GM18498 (cell line): ENCODE results near the gene NRG2.

ENCODE experiments used
- ATAC-seq: cut with Tn5 transposase; IDR thresholded peaks from one replicate; pipeline ENCODE4 v1.9.1; 2021; ENCODE audit warnings: mild to moderate bottlenecking, moderate library complexity; ENCODE audit not compliant: unreplicated experiment

The NRG2 gene

DNA sequence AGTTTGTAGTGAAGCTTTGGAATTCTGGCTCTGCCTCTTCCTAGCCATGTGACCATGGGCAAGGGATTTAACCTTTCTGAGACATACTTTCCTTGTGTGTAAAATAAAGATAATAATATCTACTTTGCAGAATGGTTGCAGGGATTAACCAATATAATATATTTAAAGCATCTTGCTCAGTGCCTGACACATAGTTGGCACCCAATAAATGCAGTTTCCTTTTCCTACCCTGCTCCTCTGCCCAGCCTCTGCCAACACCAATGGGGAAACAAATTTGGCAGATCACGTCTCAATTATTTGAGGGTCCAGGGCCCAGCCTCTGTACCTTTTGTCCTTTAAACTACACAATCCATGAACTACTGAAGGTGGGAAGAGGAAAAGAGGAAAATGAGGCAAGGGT, 91.1 kb downstream of the NRG2 start:
- ATAC-seq = no peak

DNA sequence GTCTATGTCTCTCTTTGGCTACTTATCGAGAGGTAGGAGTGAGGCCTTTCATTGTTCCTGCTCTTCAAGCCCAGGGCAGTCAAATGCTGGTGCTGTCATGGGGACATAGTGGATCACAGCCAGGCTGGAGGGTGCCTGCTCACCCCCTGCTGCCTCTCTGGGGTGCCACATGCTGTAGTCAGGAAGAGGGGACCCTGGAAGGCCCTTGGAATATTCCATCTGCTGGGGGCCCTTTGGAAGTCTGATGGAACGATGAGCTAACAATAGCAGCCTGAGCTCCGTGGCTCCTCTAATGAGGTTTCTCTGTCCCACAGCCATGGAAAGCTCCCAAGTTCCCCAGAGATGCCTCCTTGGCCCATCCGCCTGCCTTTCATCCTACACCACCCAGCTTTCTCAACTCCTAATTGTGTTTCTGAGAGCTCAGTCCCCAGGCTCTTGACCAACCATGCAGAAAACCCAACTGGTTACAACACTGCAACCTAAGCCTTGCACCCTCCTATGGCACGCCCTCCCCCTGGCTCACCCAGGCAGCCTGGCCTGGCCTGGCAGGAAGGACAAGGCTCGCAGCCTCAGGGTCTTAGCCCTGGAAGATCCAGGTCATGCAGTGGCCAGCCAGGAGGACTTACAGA, 91.7 kb downstream of the NRG2 start:
- no peak for ATAC-seq

DNA sequence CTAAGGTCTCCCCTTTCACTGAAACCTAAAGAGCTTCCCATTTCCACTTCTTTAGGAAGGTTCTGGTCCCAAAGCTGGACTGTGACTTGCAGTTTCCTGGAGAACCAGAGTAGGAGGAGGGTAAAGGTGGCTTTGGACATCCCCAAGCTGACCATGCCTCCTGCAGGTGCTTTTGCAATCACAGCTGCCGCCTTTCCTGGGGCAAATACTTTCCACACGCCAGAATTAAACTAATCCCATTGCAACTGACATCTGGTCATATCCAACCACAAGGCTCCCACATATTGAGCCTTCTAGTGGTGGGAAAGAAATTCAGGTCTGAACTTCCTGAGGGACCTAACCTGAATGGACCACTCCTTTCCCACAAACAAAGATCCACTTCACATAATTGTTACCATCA, 92.7 kb downstream of the NRG2 start:
- no peak for ATAC-seq

DNA sequence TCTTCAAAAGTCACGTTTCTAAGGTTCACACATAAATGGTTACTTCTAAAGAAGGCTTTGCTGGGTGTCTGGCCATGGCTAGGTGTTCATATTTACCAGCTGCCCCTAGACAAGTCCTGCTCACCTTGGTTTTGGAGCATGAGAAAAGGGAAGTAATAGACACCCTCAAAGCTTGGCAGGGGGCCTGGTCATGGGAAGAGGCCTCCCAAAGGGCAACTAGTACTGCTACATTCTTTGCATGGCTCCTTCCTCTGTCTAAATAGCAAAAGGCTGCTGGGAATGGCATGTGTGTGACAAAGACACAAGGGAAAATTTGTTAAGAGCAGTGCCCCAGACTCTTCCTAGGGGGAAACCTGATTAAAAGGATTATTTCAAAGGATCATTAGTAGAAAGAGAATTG, 93.4 kb downstream of the NRG2 start:
- no peak for ATAC-seq

DNA sequence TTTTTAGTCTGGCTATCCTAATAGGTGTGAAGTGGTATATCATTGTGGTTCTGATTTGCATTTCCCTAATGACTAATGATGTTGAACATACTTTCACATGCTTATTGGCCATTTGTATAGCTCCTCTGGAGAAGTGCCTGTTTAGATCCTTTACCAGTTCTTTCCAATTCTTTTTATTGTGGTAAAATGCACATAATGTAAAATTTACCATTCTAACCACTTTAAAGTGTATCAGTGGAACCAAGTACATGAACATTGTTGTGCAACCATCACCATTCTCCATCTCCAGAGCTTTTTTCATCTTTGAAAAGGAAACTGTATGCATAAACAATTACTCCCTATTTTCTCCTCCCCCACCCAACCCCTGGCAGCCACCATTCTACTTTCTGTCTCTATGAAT, 95.4 kb downstream of the NRG2 start:
- ATAC-seq = no peak

DNA sequence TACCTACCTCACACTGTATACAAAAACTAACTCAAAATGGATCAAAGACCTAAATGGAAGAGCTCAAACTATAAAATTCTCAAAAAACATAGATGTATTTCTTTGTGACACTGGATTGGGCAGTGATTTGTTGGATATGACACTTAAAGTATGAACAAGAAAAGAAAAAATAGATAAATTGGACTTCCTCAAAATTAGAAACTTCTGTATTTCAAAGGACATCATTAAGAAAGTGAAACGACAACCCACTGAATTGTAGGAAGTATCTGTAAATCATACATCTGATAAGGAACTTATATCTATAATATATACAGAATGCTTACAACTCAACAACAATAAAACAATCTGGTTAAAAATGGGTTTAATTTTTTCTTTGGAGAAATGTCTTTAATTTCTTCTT, 96.7 kb downstream of the NRG2 start:
- no peak for ATAC-seq

DNA sequence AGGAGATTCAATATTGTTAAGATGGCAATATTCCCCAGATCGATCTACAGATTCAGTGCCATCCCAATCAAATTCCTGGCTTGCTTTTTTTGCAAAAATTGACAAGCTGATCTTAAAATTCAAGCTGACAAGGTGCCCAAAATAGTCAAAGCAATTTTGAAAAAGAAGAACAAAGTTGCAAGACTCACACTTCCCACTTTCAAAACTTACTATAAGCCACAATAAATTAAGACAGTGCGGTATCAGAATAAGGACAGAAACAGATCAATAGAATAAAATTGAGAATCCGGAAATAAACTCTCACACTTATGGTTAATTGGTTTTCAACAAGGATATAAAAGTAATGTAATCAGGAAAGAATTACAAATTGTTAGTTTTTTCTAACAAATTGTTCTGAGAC, 97.1 kb downstream of the NRG2 start:
- no peak for ATAC-seq

DNA sequence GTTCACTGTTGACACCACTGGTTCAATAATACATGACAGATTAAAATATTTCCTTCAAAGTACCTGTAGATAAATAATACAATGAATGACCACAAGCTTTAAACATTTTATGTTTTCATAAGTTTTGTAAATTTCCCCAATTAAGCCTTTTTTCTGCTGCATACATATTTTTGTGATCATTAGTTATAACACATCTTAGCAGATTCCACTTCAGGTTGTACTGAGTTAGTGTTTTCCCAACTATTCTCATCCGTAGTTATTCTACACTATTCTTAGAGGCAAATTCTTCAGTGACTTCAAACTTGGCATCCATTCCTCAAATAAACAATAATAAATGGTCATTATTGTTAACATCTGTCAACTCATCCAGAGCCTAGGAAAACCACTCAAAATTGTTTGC, 100.9 kb downstream of the NRG2 start:
- ATAC-seq = no peak

DNA sequence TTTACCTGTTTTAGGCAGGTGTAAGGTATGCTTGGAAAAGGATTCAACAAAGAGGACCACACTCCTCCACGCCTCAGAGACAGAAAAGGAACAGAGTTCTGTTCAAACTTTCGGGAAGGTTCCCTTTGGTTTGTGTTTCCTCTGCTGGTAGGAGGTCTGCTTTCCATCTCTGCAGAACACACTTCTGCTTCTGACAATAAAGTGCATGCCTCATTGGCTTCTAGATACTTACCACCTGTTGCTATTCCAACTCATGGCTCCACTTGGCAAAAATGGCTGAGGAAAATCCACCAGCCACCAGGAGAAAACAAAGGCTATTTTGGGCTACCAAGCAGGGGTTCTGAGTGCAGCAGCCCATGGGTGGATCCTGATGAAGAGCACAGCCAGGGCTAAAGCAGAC, 112.7 kb downstream of the NRG2 start:
- ATAC-seq = no peak

DNA sequence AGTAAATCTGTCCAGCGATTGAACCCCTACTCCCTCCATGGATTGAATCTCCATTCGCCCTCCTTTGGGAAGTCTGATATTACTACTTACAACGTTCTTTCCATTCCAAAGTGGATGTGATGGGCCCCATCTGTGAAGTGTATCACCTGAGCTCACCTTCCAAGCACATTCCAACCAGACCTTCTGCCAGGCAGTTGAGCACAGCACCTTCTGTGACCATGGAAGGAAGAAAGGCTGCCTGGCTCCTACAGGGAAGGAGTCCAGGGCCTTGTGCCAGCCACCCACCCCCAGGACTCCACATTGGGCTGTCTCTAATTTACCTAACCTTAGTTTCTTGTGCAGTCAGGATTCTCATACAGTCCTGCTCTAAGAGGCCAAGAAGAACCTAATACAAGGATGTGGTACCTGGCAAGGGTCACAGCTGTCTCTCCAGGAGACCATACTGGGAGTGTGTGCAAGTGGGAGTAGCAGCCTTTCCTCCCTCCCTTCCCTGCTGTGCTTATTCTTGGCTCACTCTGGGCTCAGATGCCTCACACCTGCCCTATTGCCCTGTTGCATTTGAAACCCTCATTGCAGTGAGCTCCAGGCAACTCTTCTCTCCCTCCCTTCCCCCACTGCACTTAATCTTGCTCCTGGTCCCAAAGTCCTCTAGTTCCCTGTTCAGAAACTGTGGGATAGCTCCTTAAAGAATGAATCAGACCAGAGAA, 116.1 kb downstream of the NRG2 start:
- no peak for ATAC-seq

DNA sequence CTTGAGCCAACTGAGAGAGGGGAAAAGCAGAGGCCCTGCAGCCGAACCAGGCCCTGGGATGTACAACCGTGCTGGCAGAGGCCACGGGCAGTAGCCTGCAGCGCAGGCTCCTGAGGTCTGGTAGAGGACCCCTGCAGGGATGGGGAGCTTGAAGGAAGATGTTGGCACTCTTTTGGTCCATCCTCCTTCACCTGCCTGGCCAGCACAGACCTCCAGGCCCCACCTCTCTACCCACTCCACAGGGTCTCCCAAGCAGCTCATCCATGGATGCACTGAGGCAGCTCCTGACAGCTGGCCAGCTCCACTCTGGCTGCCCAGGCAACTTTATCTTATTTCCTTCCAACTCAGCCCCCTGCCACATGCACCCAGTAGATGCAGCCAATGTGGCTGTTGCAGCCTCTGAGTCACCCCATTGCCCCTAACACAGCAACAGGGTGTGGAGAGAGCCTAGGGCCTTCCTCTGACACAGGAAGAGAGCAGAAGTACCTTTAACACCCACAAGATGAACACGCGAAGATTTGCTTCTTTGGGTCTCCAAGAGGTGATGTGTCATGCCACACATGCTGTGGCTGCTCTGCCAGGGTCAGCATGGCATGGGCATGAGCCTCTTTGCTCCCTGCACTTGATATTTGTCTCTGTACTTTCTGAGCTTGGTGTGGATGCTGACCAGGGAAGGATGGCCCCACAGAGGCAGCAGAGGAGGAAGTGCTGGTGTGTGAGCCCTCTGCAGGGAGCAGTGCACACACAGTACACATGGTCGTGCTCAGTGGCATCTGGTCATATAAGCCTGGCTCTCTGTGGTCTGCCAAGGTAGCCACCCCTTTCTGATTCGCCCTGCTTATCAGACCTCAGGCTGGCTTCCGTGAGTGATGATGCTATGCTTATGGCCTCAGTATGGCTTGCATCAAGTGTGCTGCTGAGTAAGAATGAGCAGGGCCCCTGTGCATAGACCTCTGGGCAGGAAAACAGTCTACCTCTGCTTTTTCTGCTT, 117.2 kb downstream of the NRG2 start:
- ATAC-seq = no peak

DNA sequence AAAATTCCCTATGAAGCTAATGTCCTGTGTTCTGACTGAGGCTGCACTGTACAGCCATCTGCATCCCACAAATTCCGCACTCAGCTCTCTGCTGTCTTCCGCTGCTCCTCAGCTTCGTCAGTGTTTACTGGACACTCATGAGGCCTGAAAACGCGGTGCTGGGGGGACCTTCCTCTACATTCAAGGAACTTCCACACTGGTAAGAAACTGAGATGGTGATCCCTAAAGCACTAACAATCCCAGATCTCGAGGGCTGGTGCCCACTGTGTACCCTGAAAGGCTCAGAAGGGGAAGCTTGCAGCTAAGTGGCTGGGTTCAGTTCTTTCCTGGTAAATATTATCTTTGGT, 117.9 kb downstream of the NRG2 start:
- ATAC-seq = no peak

DNA sequence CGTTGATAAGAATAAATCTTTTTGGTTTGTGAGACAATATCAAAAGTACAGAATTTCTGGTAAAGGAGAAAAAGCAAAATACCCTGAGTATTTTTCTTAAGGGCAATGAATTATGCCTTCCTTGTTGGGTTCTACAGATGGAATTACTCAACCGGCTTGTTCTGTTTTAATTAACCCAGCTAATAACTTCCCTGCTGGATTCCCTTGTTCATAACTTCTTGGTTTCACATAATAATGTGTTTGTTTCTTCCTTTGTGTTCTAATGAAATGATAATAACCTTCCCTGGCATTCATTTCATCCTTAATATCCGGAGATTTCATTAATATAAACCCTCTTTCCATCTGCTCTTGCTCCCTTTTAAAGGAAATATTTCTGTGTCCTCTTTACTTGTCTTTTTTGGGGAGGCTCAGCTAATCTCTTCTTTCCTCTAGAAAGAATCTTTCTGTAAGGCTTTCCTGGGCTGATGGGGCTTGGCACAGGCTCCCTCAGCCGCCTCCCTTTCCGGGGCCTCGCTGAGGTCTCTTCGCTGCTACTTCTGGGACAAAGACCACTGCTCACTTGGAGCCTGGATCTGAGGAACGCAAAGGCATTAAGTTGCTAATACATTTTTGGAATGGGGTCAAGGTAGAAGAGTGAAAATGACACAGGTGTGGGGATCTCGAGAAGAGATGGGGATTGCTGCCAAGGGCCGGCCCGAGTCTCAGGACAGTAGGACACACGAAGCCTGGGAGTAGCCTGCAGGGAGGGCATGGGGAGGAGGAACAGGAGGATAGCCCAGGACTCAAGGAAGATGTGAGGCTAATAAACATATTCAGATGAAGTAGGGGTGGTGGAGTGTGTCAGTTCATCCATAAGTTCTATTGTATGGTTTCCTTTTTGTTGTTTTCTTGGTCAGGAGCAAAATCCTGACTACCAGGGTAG, 118.5 kb downstream of the NRG2 start:
- ATAC-seq = no peak

DNA sequence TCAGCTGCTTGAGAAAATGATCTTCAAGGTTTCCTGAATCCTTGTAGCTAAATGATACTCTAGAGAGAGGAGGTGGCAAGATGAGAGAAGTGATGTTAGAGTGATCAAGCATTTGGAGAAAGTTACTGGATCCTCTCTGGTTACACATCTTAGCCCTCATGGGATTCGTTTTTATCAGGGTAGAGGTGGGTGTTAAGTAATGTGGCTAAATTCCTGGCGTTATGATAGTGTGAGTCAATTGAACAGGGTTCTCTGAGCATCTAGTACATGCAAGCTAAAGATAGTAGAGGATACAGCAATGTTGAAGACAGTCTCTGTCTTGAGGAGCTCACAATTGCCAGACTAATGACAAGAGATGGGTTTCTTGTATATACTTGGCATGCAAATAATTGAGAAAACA, 123.8 kb downstream of the NRG2 start:
- no peak for ATAC-seq

DNA sequence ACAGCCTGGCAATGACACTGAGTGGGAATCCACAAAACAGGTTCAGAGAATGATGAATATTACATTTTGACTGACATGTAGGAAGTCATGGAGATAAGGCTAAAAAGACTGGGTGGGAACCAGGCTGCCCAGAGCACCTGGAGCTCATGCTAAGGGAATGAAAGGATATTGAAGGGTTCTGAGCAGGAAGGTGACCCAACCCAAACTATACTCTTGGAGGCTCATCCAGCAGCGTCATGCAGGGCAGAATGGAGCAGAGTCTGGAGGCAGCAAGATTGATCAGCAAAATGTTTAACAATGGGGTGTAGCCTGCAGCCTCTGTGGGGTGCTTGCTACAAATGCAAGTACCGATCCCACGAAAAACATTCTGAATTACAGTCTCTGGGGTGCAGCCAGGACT, 127.3 kb downstream of the NRG2 start:
- no peak for ATAC-seq

DNA sequence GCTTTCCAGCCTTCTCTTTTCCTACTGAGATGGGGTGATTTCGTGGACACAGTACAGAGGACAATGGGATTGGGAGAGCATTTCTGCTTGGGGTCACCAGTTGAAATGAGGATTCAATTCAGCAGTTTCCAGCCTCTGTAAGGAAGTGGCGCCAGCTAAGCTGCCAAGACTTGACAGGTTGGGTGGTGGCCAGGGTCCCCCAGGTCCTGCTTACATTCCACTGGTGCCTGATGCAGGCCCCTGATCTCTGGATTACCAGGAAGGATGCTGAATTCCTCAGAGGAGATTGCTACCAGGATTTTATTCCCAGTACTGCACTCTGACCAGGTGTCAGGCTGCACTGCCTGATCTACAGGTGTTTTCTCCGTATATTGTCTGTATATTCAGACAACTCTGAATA, 127.8 kb downstream of the NRG2 start:
- no peak for ATAC-seq

DNA sequence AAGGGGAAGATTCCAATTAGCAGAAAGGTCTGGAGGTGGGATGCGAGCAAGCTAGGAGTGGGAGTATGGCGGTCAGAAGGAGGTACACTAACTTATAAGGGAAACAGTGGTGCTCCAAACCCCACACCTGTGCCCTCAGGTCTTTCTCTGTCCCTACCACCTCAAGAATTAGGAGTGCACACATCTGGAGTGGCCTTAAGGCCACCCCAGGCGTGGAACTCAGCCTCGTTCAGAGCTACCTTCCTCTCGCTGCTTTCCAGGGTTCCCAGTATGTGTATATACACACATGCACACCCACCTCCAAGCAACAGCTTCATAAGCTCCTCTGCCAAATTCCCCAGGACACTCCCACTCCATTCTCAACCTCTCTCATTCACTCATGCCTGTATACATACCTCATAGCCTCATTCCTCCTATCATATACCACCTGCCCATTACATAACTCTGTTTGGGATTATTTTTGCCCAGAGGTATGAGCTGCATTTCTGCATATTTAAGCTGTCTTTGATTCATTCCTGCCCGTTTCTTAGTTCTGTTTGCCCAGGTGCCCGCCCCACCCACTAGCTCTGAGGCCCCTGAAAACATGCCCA, 128.8 kb downstream of the NRG2 start:
- no peak for ATAC-seq

DNA sequence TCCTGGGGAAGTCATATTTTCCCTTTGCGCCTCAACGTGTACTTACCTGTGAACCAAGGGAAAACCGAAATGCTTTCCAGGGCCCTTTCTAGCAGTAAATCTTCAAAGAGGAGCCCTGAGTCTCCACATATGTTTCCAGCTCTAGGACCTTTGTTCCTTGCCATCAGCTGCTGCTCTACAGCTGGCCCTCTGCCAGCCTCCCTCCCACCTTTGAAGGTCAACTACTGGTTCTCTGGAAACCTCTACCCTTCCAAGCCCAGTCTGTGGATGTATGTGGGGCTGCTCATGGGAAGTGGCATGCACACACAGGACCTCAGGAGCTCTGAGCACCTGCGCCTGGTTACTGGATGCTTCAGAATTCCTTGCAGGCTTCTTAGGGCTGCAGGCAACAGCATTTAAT, 130.3 kb downstream of the NRG2 start:
- ATAC-seq = no peak

DNA sequence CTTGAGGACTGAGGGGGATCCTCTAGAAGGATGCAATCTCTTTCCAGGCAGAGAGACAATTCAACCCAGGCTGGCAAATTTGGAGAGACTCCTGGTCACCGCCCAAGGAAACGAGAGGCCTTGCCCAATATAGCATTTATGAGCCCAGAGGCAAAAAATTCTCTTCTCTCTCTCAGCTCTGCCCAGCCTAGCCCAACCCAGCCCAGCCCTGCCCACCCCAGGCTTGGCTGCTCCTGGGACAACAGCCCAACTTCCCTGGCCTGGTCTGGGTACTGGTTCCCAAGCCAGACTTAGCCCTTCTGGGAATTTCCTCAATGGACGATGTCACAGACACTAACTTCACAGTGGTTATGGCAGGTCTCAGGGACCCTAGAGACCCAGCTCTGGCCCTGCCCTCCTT, 130.9 kb downstream of the NRG2 start:
- ATAC-seq = no peak

DNA sequence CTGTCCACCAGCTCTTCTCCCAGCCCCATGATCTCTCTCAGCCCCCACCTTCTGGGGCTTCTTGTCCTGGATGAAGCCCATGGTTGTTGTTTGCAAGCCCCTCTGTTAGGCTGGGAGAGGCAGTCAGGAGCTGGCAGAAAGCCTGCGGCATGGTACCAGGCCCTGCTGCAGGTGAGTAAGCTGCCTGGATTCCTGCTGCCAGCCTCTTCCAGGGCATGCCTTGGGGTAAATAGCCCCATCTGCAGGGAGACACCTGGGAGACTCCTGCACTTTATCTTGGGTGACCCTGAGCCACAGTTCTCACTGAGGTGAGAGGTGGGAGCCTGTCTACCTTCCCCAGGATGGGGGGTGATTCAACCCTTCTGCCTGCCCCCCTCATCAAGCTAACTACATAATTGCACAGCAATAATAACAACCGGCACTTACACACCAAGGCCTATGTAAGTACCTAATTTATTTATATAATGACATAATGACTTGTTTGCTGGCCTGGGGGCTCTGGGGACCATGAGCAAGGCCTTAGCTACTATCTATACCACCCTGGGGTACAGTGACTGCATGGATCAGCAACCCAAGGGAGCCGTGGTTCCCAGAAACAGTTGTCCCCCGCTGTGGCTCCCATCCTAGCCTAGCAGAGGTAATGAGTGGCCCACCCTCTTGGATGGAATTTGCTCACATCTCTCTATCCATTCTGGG, 131.5 kb downstream of the NRG2 start:
- no peak for ATAC-seq
